Measurements from ENCODE around the gene TMEM86A.

TMEM86A gene

GRCh38 chr11:18726040-18726439, 27.5 kb downstream of the TMEM86A start, which contains the start of gene IGSF22:
Gene IGSF22, minus strand, starts transcription at chr11:18726188. Its CDS starts 1,952 bp downstream, at chr11:18724236.
- DNase-seq (ENCODE audit: low read depth in 2 of 2): no peak

- DNase-seq (ENCODE audit: low read depth in 2 of 2): no peak
Observed at GRCh38 chr11:18727479-18728236, 29.1 kb downstream of the TMEM86A start.

DNA sequence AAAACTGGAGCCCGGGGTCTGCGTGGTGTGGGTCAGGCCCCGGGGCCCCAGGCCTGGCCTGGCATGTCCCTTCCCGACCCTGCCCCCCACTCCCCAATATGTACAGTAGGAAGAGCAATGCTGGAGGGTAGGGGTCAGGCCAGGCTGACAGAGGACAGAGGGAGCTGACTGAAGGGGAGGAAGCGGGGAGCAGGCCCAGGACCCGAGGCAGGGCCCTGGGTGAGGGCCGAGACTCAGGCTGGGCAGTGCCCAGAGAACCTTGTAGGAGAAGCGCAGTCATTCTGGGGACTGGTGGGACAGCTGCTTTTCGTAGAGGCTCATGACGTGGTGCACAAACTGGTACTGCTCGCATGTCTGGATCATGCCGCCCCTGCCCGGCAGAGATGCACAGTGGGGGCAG, 30.1 kb downstream of the TMEM86A start:
- no peak for DNase-seq (ENCODE audit: low read depth in 2 of 2)

DNA sequence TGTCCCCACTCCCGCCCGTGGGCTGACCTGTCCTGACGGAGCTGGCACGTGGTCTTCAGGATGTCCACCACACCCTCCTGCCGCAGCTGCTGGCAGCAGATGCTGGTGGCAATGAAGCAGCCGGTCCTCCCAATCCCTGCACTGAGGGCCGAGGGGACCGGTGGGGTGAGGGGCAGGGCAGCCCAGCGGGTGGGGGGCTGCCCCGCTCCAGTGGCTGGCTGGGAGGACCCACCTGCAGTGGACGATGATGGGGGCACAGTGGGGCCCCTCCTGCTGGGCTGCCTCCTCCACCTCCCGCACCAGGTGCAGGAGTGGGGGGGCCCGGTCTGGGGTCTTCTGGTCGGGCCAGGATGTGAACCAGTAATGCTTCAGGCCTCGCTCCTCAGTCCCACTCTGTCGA, 30.8 kb downstream of the TMEM86A start:
- DNase-seq (ENCODE audit: low read depth in 2 of 2): no peak

DNA sequence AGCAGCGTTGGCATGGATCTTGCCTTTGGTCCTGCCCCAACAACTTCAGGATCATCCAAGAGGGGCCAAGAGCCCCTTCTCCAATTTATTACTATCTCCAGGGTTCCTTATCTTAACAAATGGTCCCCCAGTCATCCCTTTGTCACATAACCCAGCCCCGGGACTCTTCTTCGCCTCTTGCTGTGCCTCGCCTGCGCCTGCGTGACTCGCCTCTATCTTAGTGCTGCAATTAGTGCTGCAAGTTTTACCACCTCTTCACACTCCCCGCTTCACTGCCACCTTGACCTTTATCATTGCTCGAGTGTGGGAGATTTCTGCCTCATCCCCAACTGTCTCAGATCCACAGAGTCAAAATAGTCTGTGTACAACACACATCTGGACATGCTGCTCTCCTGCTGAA, 31.4 kb downstream of the TMEM86A start:
- DNase-seq (ENCODE audit: low read depth in 2 of 2): no peak

DNA sequence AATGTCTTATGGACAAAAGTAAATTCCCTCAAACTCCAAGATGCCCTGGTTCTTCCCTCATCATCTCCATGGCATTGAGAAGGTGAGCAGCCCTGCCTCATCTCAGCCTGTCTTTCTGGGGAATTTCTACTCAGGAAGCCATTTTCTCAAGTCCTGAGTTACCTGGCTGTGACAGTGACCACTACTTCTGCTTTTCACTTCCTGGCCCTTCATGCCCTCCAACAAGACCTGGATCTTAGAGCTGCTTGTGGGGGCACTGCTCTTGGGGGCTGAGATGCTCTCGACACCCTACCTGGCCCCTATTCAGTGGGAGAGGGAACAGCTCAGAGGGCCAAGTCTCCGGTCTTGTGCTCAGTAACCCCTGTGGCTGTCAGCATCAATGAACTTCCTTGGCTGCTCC, 32.9 kb downstream of the TMEM86A start:
- DNase-seq (ENCODE audit: low read depth in 2 of 2): no peak

GRCh38 chr11:18731949-18732821, 33.6 kb downstream of the TMEM86A start:
- no peak for DNase-seq (ENCODE audit: low read depth in 2 of 2)

- DNase-seq (ENCODE audit: low read depth in 2 of 2): no peak
Observed at GRCh38 chr11:18733202-18733601, 34.6 kb downstream of the TMEM86A start.

DNA sequence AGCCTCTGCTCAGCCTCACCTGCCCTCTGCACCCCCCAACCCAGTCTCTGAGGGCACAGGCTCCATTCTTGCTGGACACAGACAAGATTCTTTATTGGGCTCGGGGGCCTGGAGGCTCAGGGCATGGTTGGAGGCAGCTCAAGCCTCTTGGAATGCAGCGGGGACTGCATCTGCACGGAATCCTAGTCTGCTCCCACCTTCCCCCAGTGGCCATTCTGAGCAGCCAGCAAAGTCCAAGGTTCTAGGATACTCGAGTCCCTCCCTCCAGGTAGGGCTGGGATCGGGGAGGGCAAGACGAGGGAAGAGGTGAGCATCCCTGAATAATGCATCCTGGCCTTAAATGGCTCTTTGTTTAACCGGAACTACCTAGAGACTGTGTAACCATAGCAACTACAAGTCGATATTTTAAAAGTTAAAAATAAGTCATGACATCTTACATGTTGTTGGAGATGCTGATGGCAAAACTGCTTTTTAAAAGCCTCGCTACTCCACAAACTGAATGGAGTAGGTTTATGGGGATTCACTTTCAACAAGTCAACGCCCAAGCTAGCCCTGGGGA, 38.1 kb downstream of the TMEM86A start:
- no peak for DNase-seq (ENCODE audit: low read depth in 2 of 2)

DNA sequence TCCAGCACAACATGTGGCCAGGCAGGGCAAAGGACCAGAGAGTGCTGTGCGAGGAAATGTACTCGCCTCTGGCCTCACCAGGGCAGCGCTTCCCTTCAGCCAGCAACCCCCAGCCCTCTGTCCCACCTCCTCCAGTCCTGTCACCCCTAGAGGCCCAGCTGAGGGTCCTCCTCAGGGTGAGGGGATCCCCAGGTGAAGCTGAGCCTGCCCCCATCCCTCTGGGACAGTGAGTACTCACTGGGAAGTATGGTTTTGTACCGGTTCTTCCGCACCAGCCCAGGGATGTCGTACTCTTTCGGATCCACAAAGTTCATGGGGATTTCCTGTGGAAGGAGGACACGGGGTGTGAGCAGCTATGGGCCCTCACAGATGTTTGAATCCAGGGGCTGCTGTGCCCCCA, 39.1 kb downstream of the TMEM86A start:
- DNase-seq (ENCODE audit: low read depth in 2 of 2): no peak

DNA sequence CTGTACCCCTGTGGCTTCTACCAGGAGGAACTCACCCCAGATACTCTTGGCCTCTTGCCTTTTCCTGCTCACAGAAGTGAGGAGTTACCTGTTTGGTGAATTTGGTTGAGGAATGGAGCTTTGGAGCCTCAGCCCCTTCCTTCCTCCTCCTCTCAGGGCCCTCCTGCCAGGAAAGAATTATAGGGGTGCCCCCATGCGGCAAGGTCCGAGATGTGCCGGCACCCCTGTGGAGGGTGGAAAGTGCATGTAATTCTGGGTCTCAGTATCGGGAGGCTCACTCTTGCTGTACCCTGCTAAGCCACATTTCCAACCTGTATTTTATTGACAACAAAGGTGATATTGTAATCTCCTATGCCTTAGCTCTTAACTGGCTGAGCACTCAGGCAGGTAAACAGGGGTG, 41.1 kb downstream of the TMEM86A start:
- no peak for DNase-seq (ENCODE audit: low read depth in 2 of 2)

DNA sequence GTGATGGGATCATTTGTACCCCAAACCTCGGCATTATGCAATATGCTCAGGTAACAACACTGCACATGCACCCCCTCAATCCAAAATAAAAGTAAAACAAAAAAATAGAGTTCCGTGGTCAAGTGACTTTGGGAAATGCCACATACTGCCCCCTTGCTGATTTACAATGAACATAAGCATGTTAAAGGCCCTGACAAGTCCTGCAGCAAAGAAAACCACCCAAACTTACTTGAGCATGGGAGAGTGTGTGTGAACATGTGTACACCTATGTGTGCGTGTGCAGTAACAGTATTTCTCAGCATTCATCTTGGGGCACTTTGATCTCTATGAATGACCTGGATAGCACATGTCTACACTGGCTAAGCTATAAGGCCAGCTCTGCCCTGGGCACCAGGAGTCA, 43.2 kb downstream of the TMEM86A start:
- no peak for DNase-seq (ENCODE audit: low read depth in 2 of 2)

GRCh38 chr11:18743365-18743764, 44.8 kb downstream of the TMEM86A start:
- no peak for DNase-seq (ENCODE audit: low read depth in 2 of 2)

GRCh38 chr11:18743900-18744514, 45.4 kb downstream of the TMEM86A start:
- DNase-seq (ENCODE audit: low read depth in 2 of 2): no peak

GRCh38 chr11:18745251-18745650, 46.7 kb downstream of the TMEM86A start:
- no peak for DNase-seq (ENCODE audit: low read depth in 2 of 2)

DNA sequence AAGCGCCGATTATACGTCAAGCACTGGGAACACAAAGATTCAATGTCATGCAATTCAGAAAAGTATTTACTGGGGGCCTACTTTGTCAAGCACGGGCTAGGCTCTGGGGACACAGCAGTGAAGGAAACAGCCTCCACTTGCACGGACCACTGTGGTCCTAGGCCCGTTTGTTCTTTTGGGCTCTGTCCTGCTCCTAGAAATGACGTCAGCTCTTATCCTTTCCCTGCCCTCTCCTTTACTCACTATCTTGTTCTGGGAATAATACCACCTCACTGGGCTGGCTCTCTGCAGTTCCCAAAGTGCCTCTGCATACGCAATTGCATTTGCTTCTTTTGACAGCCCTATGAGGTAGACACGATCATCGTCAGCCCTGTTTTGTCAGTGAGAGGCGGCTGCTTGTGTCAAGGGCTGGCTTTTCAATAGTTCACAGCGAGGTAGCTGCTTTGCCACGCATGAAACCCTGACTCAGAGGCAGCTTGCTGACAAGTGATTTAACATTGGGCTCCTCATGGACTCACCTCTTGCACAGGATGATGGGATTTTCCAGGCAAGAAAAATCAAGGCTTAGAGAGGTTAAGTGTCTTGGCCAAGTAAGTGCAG, 50.3 kb downstream of the TMEM86A start:
- DNase-seq (ENCODE audit: low read depth in 2 of 2): no peak

DNA sequence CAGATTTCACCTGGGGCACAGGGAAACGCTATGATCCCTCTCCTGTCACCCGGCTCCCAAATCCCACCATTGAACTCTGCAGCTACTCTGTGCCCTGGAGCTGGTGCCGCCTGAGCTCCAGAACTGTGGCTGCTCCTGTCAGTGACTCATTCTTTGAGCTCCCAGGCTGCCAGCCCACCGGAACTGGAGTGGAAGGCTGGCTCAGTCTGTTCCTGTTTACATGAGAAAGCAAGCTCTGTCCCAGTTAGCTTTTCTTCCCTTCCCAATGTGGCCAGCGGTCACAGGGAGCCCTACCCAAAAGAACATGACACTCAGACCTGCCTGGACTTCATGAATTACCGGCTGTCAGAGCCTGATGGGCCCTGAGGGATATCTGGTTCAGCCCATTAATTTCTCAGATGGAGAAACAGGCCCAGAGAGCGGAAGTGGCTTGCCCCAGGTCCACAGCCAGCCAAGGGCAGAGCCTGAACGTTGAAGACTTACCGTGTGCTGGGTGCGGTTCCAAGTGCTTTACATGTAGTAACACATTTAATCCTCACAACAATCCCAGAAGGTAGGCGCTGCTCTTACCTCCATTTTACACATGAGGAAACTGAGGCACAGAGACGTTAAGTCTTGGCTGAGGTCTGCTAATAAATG, 51.2 kb downstream of the TMEM86A start:
- peak; percentile 4 to 7 for DNase-seq (ENCODE audit: low read depth in 2 of 2)

DNA sequence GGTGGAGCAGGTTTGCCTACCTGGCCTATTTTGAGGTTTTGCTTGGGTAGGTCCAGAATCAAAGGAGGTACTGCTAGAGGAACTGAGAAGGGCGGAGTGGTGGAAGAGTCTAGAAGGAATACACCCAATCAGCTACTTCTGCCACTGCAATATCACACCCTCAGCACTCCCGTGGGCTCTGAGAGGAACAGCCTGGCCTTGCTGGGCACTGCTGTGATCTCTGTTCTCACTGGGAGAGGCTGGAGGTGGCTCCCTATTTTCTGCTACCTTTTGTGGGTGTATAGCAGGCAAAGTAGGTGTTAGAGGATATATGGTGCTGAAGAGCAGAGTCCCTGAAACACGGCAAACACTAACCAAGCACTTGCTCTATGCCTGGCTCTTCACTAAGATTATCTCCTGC, 52.4 kb downstream of the TMEM86A start:
- no peak for DNase-seq (ENCODE audit: low read depth in 2 of 2)

GRCh38 chr11:18752502-18752901, 53.9 kb downstream of the TMEM86A start:
- DNase-seq (ENCODE audit: low read depth in 2 of 2): no peak

GRCh38 chr11:18754308-18754707, 55.7 kb downstream of the TMEM86A start:
- no peak for DNase-seq (ENCODE audit: low read depth in 2 of 2)
